Activated CD4-positive, alpha-beta T cell treated with anti-CD3 and anti-CD28 coated beads, Interleukin-2, Interleukin-4, amounts not matched to agents 100 ng/mL and 50 ng/mL, durations not matched to agents 16 hours and 8 hours (primary cell): ENCODE measurements around the gene MYO1H.
A peak's percentile ranks its signal among the peaks of the same experiment; 100 is the strongest.
"Not testable (repeated sequence)": the region's sequence is repeated elsewhere in the genome, so short reads cannot be mapped to it uniquely, and the experiment has no call there.

Source experiments
- DNase-seq: peaks from one replicate; pipeline ENCODE4 v3.0.0-alpha.2; 2020; ENCODE audit warnings: low spot score

Gene MYO1H, protein sequence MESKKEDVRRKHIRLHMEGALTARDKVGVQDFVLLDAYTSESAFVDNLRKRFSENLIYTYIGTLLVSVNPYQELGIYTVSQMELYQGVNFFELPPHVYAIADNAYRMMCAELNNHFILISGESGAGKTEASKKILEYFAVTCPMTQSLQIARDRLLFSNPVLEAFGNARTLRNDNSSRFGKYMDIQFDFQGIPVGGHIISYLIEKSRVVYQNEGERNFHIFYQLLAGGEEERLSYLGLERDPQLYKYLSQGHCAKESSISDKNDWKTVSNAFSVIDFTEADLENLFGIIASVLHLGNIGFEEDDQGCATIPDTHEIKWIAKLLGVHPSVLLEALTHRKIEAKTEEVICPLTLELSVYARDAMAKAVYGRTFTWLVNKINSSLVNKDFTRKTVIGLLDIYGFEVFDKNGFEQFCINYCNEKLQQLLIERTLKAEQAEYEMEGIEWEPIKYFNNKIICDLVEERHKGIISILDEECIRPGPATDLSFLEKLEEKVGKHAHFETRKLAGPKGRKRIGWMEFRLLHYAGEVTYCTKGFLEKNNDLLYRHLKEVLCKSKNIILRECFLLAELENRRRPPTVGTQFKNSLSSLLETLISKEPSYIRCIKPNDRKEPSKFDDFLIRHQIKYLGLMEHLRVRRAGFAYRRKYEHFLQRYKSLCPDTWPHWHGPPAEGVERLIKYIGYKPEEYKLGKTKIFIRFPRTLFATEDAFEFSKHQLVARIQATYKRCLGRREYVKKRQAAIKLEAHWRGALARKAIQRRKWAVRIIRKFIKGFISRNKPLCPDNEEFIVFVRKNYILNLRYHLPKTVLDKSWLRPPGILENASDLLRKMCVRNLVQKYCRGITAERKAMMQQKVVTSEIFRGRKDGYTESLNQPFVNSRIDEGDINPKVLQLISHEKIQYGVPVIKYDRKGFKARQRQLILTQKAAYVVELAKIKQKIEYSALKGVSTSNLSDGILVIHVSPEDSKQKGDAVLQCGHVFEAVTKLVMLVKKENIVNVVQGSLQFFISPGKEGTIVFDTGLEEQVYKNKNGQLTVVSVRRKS

DNA sequence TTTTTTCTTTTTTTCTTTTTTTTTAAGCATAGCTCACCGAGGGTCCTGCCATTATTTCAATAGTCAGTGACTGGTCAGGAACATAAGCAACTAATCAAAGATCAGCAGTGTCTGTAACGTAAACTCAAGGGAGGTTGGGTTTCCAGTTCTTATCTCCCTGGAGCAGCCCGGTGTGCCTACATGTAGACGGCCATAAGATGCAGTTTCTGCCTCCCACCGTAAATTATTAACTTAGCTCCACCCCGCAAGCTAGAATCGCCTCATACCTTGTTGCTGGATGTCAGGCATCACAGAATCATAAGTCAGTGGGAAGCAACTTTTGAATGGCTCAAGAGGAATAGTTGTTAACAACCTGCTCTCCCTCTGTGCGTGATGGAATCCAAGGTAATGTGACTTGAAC is at the start of gene MYO1H:
Gene MYO1H, plus strand, starts transcription at position 312 of the 400 bp plus-strand sequence. Its CDS starts 61 bp downstream, at position 373.
- no peak for DNase-seq

DNA sequence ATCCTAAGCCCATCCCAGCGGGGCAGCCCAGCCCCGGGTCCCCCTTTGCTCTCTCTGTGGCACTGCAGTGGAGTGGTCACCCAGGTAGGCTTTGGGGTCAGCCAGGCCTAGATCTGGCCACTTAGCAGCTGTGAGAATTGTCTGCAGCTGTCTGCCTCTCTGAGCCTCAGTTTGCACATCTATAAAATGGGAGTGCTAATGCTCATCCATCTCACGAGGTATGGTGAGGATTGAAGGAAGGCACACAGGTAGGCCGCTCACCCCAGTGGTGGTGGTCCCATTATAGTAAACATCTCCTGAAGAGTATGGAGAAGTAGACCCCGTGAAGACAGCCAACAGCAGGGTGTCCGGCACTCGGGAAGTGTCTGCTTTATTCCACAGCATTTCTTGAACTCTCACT is 47.9 kb upstream of the MYO1H start:
- DNase-seq: no peak

DNA sequence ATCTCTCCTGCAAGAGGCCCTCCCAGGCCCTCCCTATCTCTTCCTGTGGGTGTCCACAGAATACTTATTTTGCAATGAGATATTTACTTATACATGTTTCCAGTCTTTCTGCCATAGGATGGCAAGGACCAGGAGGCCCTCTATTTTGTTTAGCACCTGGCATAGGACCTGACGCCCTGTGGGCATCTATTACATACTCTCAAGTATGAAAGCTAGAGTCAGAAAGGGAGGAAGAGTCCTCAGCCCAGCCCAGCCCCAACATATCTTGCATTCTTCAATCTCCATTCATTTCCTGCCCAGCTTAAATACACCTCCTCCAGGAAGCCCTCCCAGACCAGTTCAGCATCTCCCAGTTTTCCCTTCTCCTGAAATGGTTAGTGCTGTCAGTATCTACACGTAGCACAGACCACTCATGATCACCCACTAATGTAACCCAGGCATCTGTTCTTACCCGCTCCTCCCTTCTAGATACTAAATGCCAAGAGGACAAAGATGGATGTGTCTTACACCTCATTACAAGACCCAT is 46.0 kb upstream of the MYO1H start:
- DNase-seq: no peak

DNA sequence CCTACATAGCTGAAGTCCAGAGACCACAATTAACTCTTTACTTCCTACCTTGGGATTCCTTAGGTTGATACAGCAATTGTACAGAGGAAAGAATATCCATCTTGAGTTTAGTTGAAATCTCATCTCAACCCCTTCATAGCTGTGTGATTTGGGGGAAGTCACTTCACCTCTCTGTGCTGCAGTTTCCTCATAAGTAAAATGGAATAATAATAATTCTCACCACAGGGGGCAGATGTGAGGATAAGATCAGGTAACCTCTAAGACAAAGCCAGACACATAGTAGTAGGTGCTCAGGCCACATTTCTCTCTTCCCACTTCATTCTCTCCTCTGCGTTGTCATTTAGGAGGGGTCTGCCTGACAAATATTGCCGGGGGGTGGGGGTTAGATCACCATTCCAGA is 45.3 kb upstream of the MYO1H start:
- DNase-seq: peak; percentile 8

DNA sequence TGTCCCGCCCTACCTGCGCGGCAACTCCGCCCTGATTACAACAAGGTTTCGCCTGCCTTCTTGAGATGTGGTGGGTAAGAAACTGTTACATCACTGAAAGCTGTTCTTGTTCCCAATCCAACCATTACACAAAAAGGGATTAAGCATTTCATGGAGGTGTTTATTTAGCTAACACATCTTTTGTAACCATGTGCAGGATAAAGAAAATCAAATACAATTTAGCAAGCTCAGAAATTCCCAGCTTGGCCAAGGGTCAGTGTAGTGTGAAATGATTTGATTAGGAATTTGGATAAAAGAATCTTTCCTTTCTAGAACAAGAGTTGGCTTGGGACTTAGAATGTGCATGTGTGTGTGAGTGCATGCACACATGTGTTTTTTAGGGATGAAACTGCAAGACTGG is 44.9 kb upstream of the MYO1H start:
- no peak for DNase-seq

DNA sequence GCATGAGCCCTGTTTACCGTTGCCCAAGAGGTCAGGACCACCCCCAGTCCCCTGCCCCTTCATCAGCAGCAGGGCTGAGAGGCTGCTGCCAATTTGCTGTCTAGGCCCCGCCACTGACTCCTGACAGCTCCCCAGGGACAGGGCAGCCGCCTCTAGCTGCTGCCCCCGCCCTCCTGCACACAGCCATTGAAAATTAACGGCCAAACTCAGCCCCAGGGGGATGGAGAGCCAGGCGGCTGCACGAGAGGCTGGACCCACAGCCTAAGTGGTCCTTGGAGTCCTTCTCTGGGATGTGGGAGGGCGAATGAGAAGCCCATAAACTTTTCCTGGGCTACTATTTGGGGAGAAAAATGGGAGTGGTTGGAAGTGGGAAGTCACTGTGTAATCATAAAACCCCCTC is 43.2 kb upstream of the MYO1H start:
- no peak for DNase-seq

DNA sequence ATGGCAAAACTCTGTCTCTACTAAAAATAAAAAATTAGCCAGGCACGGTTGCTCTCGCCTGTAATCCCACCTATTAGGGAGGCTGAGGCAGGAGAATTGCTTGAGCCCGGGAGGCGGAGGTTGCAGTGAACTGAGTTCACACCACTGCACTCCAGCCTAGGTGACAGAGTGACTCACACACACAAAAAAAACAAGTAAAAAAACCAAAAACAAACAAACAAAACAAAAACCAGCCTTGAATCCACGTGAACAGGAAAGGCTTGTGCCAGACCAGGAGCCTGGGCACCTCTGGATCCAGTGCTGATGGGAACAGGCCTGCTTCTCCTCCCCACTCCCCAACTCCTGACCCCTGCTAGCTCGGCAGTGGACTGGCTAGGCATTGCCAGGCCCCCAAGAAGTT is 42.2 kb upstream of the MYO1H start:
- DNase-seq: no peak

DNA sequence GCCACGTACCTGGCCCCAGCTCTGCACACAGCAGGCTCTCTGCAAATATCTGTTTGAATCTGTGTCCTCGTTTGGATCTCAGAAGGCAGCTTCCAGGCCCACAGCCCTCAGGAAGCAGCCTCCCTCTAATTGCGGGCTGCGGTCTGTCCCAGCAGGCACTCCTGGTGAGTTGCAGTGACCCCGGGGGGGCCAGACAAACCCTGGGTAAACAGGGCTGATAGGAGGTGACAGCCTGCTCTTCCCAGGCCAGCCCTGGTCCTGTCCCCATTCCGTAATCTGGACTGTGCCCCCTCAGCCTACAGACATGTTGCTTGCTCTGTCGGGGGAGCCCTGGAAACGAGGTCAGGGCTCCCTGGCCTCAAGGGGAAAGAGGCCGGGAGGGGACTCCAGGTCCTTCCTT is 40.6 kb upstream of the MYO1H start:
- no peak for DNase-seq

DNA sequence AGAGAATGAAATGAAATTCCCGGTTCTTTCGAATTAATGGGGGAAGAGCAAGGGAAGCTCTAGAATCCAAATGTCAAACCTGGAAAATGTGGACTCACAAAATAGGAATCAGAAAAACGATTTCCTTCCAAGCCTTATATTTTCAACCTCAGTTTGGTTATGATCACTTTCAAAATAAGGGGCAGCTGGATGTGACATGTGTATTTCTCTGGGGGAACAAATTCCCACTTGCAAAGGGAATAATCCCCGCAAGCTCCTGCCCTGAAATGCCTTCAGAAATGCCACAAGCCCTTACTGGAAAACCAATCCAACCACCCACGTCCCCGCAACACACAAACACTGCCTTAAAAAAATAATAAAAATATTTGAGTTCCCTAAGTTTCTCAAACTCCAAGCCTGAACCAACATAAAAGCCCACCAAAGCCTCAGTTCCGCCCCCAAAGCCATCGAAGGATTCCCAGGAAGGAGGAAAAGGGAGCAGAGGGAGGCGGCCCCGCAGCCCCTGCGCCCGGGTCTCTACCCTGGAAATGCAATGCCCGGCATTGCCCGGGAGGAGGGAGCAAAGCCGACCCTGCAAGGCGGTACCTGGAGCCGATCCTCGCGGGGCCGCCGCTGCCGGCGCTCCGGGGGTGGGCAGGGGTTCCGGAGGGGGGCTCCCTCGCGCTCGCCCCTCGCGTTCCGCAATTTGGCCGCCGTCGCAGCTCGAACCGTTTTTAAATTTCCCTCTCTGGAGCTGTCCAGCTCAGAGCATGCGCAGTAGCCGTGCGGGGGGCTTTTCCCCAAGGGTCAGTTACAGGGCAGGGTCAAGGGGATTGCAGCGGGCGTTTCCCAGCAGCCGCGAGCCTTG is 38.9 kb upstream of the MYO1H start, which contains the start of gene FOXN4:
Gene FOXN4, minus strand, starts transcription at position 751 of the 847 bp plus-strand sequence. CDS start 963 bp downstream, outside the sequence.
- DNase-seq: no peak

DNA sequence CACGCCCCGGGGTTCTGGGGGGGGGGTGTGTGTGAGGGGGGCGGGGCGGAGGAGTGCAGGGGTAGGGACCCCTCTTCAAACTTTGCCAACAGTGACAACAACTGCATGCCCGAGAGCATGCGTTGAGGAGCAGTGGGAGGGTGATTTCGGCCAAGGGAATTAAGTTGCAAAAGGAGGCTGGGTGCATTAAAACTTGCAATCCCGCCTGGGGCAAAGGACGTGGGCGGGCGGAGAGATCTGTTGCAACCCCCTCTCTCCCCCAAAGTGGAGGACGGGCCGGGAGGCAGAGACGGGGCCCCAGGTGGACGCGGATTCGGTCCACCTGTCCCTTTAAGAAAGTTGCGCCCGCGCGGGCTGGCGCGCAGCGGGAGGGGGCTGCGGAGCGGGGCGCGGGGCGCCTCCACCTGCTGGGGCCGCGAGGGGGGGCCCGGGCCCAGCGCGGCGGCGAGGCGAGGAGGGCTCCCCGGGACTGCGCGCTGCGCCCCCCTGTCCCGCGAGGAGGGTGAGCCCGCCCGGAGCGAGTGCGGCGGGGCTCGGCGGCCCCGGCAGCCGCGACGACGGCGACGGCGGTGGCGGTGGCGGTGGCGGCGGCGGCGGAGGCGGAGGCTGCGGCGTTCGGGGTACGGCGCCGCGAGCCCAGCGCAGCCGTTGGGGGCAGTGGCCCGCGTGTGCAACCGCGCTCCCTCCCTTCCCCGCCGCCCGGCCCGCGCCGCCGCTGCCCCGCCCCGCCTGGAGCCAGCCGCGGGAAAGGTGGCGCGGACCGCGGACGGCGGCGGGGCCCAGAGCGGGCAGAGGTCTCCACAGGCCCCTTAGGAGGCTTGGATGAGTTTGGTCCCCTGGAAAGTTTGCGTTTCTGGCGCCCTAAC is 38.1 kb upstream of the MYO1H start:
- DNase-seq: no peak

DNA sequence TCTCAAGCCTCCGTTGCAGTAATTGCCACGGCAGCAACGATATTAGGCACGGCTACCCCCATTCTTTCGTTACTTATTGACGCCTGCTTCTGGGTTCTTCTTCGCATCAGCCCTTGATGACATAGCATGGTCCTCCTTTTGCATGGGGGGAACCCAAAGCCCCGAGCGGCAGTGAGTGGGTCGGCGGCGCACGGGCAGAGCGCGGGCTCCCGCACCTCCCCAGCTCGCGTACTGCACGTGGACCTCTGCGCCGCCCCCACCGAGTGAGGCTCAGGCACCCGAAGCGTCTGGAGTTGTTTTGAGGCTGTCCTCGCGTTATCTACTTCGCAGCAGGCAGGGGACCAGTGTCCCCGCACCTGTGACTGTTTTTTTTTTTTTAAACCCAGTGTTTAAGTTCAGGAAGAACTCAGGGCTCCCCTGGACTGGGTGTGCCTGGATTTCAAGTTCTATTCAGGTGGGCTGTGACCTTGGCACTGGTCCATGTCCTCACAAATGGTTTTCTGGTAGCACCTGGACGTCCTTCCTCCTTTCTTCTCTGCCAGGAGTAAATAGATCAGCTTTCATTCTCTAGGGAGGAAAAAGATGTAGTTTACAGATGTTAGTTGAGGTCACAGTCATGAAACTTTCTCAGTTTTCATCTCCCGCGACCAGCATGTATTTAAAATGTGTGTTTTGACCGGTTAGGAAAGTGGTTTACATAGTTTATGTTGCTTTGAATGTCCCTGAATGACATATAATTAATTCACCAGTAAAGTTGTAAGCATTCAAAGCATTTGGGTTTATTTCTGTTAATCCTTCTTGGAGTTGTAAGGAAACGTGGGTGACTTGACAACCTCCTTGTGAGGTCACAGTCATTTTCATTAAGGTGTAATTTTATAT is 37.2 kb upstream of the MYO1H start:
- no peak for DNase-seq

DNA sequence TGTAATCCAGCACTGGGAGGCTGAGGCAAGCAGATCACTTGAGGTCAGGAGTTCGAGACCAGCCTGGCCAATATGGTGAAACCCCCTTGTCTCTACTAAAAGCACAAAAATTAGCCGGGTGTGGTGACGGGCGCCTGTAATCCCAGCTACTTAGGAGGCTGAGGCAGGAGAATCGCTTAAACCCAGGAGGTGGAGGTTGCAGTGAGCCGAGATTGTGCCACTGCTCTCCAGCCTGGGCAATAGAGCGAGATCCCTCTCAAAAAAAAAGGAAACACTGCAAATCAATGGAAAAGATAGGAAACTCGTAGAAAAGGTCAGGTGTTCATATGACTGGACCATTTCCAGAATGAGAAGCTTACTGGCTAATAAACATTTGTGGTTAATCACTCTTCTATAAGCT is 26.4 kb upstream of the MYO1H start:
- not testable (repeated sequence) for DNase-seq

DNA sequence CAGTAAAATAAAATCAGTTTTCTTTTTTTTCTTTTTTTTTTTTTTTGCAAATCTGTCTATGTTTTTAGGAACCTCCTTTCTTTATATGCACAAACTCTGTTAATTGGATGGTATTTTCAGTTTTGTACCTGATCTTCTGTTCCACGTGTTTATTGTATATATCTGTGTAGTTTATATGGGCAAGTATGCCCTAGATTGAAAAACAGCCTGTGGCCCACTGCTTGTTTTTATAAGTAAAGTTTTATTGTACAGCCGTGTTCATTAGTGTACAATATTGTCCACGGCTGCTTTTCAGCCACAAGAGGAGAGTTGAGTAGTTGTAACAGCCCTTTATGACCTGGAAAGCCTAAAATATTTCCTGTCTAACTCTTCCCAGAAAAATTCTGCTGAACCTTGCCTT is 18.7 kb upstream of the MYO1H start:
- no peak for DNase-seq

DNA sequence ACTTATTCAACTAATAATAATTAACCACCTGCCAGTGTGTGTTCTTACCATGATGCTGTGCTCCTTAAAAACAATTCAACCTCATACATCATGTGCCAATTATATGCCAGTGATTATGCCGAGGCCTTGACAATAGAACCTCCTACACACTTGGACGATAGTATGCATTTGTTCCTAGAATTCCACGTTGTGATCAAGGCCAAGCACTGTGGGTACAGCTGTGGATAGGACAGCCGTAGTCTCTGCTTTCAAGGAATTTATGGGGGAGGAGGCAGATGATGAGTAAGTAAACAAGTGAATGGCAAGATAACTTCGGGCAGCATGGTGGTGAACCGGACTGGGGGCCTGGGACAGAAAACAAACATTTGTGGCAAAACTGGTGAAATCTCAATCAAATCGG is 18.0 kb upstream of the MYO1H start:
- DNase-seq: no peak

DNA sequence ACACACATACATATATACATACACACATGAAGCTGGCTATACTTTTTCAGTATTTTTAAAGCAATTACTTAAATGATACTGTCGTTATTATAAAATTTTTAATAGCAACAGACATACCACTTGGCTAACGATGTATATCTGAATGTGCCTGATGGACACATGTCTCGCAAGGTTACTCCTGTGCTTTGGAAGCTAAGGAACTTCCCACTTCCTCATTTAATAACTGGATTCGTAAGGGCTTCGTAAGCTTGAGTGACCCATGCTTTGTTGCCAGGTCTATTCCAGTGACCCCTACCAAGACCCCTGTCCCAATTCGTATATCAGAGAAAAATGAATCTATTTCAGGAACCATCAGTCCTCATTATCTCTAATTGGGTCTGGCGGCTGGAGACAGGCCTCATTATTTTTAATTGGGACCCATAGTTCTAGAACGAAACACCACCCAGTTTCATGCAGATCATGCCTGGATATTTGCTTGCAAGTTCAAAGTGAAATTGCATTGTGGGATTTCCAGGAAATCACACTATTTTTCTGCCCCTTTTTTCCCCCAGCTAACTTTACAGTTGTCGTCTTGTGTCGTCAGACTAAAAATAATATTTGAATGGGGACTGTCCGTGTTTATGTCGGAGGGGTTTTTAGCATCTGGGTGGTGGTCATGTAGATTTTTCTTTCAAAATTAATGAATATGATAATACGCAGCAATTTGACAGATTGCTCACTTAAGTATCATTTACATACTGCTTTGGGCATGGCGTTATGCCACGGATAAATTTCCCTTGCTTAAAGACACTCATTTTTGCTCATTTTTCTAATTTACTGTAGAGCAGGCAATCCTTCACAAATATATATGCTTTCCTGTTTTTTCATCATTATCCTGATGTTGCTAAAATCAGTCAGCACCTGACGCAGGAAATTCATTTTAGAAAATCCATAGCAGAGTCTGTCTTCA is 17.1 kb upstream of the MYO1H start:
- no peak for DNase-seq

DNA sequence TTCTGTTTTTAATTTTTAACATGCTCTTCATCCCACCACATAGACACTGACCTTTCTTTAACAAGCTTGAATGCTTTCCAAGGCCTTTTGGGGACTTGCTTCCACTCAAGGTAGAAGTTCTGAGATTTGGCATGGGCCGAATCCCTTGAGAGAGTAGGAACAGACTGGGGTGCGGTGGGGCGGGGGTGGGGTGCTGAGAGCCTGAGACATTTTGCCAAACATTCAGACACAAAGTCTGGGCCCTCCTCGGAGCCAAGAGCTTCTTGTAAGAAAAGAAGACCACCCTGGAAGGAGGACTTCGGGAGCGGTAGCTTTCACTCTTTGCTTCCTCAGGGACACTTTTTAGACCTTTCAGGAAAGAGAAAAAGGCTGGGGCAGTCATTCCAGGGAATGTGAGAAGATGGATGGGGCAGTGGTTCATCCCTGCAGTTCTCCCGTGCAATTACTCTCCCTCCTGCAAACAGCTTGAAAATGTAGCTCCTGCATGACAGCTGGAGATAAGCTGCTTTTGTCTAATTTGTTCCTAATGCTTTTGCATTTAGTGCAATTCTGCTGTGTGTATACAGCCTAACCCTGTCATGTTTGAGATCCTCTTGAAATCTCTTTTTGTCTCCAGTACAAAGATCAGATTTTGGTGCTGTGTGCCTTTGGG is 16.3 kb upstream of the MYO1H start:
- DNase-seq: no peak

DNA sequence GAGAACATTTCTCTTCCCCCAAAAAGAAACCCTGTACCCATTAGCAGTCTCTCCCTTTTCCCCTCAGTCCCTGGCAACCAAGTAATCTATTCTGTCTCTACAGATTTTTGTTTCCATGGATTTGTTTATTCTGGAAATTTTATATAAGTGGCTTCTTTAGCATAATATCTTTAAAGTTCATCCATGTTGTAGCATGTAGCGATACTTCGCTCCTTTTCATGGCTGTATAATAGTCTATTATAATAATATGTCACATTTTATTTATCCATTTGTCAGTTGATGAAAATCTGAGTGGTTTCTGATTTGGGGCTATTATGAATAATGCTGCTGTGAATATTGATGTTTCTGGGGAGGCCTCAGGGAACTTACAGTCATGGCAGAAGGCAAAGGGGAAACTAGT is 12.8 kb upstream of the MYO1H start:
- DNase-seq: no peak

DNA sequence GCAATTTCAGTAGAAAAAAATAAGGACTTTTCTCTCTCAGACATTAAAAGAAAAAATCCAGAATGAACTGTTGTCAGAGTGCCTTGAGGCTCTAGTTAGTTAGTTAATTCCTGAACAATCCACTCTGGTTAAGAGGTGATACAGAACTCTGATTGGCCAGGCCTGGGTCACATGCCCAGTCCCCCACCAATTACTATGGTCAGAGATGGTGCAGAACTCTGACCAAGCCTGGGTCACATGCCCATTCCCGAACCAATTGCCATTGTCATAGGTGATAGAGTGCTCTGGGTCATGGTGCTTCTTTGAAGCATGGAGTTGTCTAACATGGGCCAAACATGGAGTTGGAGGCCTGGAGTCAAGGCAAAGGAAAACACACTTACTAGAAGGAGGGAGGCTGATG is 11.1 kb upstream of the MYO1H start:
- no peak for DNase-seq
